Immature natural killer cell (primary cell): ENCODE data around the gene B3GNT3. TPM values are rescaled to one million over a fixed set of nuclear protein-coding genes. Genes with fewer than 3 reads are reported as not detected.

ENCODE experiments used
- DNase-seq, 3 donors: peaks; one replicate each; pipeline ENCODE4 v3.0.0; 2022; ENCODE audit warnings: mixed read lengths in 1 of 3
- H3K27ac Mint-ChIP-seq, 6 donors: one replicate each; pipeline ENCODE4 v1.8.0; 2020; ENCODE audit warnings: mixed read lengths in 6 of 6, mild to moderate bottlenecking in 5 of 6, inconsistent platforms in 4 of 6, moderate library complexity in 3 of 6
- H3K27me3 Mint-ChIP-seq, 3 donors: one replicate each; pipeline ENCODE4 v1.8.0; 2020 to 2021; ENCODE audit warnings: low read depth in 3 of 3, mild to moderate bottlenecking in 3 of 3, mixed read lengths in 3 of 3, moderate library complexity in 3 of 3, inconsistent platforms in 1 of 3
- H3K36me3 Mint-ChIP-seq, 3 donors: one replicate each; pipeline ENCODE4 v1.8.0; 2020; ENCODE audit warnings: mixed read lengths in 3 of 3, inconsistent platforms in 2 of 3, mild to moderate bottlenecking in 2 of 3
- H3K4me1 Mint-ChIP-seq, 2 donors: one replicate each; pipeline ENCODE4 v1.8.0; 2020; ENCODE audit warnings: inconsistent platforms in 2 of 2, mild to moderate bottlenecking in 2 of 2, mixed read lengths in 2 of 2, moderate library complexity in 1 of 2
- H3K4me3 Mint-ChIP-seq, 5 donors: one replicate each; pipeline ENCODE4 v1.8.0; 2020; ENCODE audit warnings: mild to moderate bottlenecking in 5 of 5, mixed read lengths in 5 of 5, inconsistent platforms in 3 of 5, moderate library complexity in 3 of 5
- H3K9me3 Mint-ChIP-seq, 6 donors: one replicate each; pipeline ENCODE4 v1.8.0; 2020; ENCODE audit warnings: mild to moderate bottlenecking in 6 of 6, mixed read lengths in 6 of 6, inconsistent platforms in 4 of 6, moderate library complexity in 3 of 6
- polyA plus RNA-seq, 3 donors: library from polyadenylated mRNA; unstranded; fragments of 300-500 nt; fragmentation: Illumina TruSeq; gene quantifications; one replicate each; pipeline ENCODE4 v1.2.3, GENCODE V29; 2021

Gene B3GNT3
- polyA plus RNA-seq, 3 donors from 2014 or later, result not detected

DNA sequence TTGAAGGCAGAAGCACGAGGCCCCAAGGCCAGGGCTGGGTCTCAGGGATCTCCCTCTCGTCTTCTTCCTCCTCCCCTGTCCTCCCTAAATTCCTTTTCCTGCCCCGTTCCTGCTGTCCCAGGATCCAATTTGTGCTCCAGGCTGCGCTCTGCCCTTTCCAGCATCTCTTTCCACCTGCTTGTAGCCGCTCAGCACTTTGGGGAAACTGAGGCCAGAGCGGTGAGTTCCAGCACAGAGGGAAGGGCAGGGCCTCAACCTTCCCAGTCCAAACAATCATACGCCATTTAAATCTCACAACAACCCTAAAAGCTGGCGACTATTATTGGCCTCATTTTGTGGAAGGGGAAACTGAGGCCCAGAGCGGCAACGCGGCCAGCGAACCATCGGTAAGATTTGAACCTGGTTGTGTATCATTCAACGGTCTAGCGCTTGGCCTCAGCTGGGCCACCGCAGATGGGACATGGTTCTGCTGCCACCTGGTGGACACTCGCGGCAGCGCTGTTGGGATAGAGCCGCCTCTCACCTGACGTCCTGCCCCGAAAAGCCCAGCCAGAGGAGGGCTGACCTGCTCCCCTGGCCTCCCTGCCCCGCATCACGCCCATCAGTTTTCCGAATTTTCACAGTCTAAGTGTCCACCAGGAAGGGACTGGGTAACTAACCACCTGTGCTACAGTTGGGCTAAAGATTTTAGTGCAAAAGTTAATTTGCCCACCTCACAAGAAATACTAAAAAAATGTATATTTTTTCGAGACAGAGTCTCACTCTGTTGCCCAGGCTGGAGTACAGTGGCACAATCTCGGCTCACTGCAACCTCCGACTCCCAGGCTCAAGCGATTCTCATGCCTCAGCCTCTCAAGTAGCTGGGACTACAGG, 60.6 kb downstream of the B3GNT3 start:
- H3K27me3 Mint-ChIP-seq, result peaks cover 4 to 9% (median 4%) of the 10 kb centered on the region in 3 donors
- H3K36me3 Mint-ChIP-seq, result peaks cover 0 to 4% (median 0%) of the 10 kb centered on the region in 3 donors
- no peak overlapping the region for H3K27ac Mint-ChIP-seq
- no peaks in the 10 kb centered on the region for H3K9me3 Mint-ChIP-seq
- H3K4me3 Mint-ChIP-seq, result no peak overlapping the region
- peak; percentile 82 to 83 (median 83) for DNase-seq
- peaks cover 33 to 36% of the 10 kb centered on the region in 2 donors for H3K4me1 Mint-ChIP-seq

DNA sequence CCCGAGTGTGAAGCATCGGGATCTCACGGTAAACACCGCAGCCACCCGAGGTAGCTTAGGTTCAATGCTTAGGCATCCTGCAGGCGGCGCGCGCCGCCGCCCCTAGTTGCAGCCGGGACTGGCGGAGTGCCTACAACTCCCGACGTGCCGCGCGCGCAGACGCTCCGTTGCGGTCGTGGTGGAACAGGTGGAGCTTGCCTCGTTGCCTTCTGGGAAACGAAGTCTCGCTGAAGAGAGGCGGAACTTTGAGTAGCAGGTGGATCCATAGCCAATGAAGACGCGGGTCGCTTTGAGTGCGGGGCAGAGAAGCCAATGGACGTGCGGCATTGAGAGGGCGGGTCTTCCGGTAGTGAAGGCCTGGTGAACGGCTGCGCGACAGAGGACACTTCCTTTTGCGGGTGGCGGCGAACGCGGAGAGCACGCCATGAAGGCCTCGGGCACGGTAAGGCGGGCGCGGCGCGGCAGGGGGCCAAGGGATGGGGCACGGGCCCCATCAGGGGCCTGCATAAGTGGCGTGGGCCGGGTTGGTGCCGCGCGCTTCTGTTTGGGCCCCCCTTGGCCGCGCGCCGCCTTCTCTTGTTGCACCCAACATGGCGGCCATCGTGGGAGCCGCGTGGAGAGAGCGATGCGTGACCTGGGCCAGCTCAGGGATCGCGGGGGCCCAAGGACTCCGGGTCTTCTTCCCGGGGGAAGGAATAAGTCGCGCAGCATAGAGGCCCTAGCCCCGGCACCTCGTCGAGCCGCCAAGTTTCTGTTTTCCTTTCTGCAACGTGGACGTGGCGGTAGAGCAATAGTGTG, 64.8 kb downstream of the B3GNT3 start, which contains the start of gene RPL18A:
Gene RPL18A, plus strand, starts transcription at position 378 of the 798 bp plus-strand sequence. Its CDS starts 47 bp downstream, at position 425.
- DNase-seq, result peak; percentile 98
- peaks cover 0 to 4% (median 4%) of the 10 kb centered on the region in 3 donors for H3K36me3 Mint-ChIP-seq
- peaks cover 35 to 37% of the 10 kb centered on the region in 2 donors for H3K4me1 Mint-ChIP-seq
- no peaks in the 10 kb centered on the region for H3K9me3 Mint-ChIP-seq
- peak within 1 kb of the TSS; percentile 85 to 99 (median 98) for H3K27ac Mint-ChIP-seq
- H3K27me3 Mint-ChIP-seq, result peaks cover 4 to 8% (median 4%) of the 10 kb centered on the region in 3 donors
- peak within 1 kb of the TSS; percentile 98 to 100 (median 99) for H3K4me3 Mint-ChIP-seq

- peak overlapping the region; percentile 98 to 100 (median 99) for H3K4me3 Mint-ChIP-seq
- H3K4me1 Mint-ChIP-seq, result peaks cover 32 to 34% of the 10 kb centered on the region in 2 donors
- H3K27me3 Mint-ChIP-seq, result peaks cover 4 to 8% (median 4%) of the 10 kb centered on the region in 3 donors
- peaks cover 0 to 8% (median 4%) of the 10 kb centered on the region in 3 donors for H3K36me3 Mint-ChIP-seq
- peak overlapping the region; percentile 84 to 99 (median 94) for H3K27ac Mint-ChIP-seq
- no peaks in the 10 kb centered on the region for H3K9me3 Mint-ChIP-seq
- DNase-seq, result no peak
Measured at GRCh38 chr19:17860331-17860992, 65.5 kb downstream of the B3GNT3 start.

- Mint-ChIP-seq H3K27ac (peak overlapping the region; percentile 18 to 85 (median 74)), H3K4me1 (peaks cover 29 to 31% of the 10 kb centered on the region in 2 donors), H3K27me3 (peaks cover 4 to 8% (median 4%) of the 10 kb centered on the region in 3 donors), H3K36me3 (peaks cover 0 to 8% (median 4%) of the 10 kb centered on the region in 3 donors), H3K9me3 (no peaks in the 10 kb centered on the region), H3K4me3 (peak overlapping the region; percentile 98 to 100 (median 99))
- no peak for DNase-seq
Measured at GRCh38 chr19:17860993-17861360, 66.0 kb downstream of the B3GNT3 start.

DNA sequence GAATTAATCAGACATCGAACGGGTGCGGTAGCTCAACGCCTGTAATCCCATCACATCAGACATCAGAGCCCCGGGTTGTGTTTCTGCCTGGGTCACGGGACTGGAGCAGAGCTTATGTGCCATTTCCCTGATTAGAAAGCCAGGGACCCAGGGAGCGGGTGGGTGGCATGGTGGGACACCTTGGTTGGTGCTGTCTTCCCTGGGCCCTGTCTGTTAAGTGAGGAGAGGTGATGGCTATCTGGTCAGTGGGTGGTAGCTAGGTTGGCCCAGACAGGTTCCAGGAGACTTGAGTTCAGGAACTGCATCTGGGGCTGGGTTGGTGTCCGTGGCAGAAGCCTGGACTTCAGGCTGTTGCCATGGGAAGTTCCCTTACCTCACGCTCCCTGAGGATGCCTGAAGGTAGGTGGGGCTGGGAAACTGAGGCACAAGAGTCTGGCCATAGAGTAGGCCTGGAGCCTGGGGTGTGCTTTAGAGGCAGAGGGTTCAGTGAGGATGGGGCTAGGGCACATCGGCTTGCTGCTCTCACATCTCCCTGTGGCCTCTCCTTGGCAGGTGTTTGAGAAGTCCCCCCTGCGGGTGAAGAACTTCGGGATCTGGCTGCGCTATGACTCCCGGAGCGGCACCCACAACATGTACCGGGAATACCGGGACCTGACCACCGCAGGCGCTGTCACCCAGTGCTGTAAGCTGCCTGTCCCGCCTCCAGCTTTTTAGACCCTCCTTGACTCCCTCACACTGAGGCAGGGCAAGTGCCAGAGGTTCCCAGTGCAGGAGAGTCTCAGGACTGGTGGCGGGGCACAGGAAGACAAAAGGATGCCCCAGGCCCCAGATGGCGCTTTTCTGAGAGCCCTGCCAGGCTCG, 66.8 kb downstream of the B3GNT3 start:
- Mint-ChIP-seq H3K9me3 (no peaks in the 10 kb centered on the region), H3K4me1 (peaks cover 29 to 31% of the 10 kb centered on the region in 2 donors), H3K4me3 (peak overlapping the region; percentile 98 to 100 (median 99)), H3K36me3 (peaks cover 0 to 8% (median 4%) of the 10 kb centered on the region in 3 donors), H3K27me3 (peaks cover 4 to 5% (median 4%) of the 10 kb centered on the region in 3 donors), H3K27ac (peak overlapping the region; percentile 17 to 85 (median 36))
- no peak for DNase-seq

- Mint-ChIP-seq H3K27ac (no peak overlapping the region), H3K4me3 (peak overlapping the region in 2 of 5 donors; percentile 38 to 44), H3K36me3 (peaks cover 0 to 8% (median 4%) of the 10 kb centered on the region in 3 donors), H3K27me3 (peaks cover 4 to 5% (median 4%) of the 10 kb centered on the region in 3 donors), H3K9me3 (no peaks in the 10 kb centered on the region), H3K4me1 (peaks cover 29 to 31% of the 10 kb centered on the region in 2 donors)
- no peak for DNase-seq
Measured at GRCh38 chr19:17862711-17863519, 68.0 kb downstream of the B3GNT3 start.

Other genes with a start within 250 kb of the B3GNT3 start
- 10 to 100 TPM; 16.9 to 26.8 (median 22.6) TPM for gene COLGALT1, start 239.5 kb upstream of the B3GNT3 start, polyA plus RNA-seq
- not detected for gene UNC13A, start 106.8 kb upstream of the B3GNT3 start, polyA plus RNA-seq
- 10 to 100 TPM; 14.7 to 51.5 (median 17.7) TPM for gene MAP1S, start 75.7 kb upstream of the B3GNT3 start, polyA plus RNA-seq
- gene FCHO1, start 43.7 kb upstream of the B3GNT3 start, polyA plus RNA-seq, result 10 to 100 TPM in 1 of 3 donors, 1 to 10 TPM in 2; 2.0 to 27.0 (median 6.7) TPM
- 1 to 10 TPM in 1 of 3 donors, under 1 TPM in 1, not detected in 1; 0.60 to 2.0 TPM for gene INSL3, start 26.4 kb downstream of the B3GNT3 start, polyA plus RNA-seq
- gene JAK3, start 52.8 kb downstream of the B3GNT3 start, polyA plus RNA-seq, result 10 to 100 TPM; 43.5 to 79.8 (median 47.4) TPM
- 1,000 to 10,000 TPM; 1,385 to 2,434 (median 1,562) TPM for gene RPL18A, start 64.8 kb downstream of the B3GNT3 start, polyA plus RNA-seq
- gene SLC5A5, start 76.8 kb downstream of the B3GNT3 start, polyA plus RNA-seq, result 1 to 10 TPM in 1 of 3 donors, under 1 TPM in 1, not detected in 1; 0.75 to 1.4 TPM
- 10 to 100 TPM; 45.5 to 76.9 (median 52.1) TPM for gene CCDC124, start 137.9 kb downstream of the B3GNT3 start, polyA plus RNA-seq
- not detected for gene KCNN1, start 172.0 kb downstream of the B3GNT3 start, polyA plus RNA-seq
- 10 to 100 TPM; 31.4 to 39.2 (median 38.6) TPM for gene ARRDC2, start 213.0 kb downstream of the B3GNT3 start, polyA plus RNA-seq